DMS153 treated with DMSO at 0.1 percent for 48 hours (cell line): ENCODE measurements around the gene CMYA5.

Source experiments
- DNase-seq: peaks from one replicate; lab custom pipeline; 2025; ENCODE audit not compliant: unreplicated experiment; lab: John Stamatoyannopoulos, UW

The CMYA5 gene

GRCh38 chr5:79834098-79834753 lies 144.6 kb downstream of the CMYA5 start:
- DNase-seq: no peak

- DNase-seq: no peak
Measured at GRCh38 chr5:79834754-79835714, 145.4 kb downstream of the CMYA5 start.

- no peak for DNase-seq
Measured at GRCh38 chr5:79837761-79838551, 148.3 kb downstream of the CMYA5 start.

- DNase-seq: no peak
Measured at GRCh38 chr5:79840084-79840990, 150.7 kb downstream of the CMYA5 start.

- no peak for DNase-seq
Measured at GRCh38 chr5:79841172-79841571, 151.5 kb downstream of the CMYA5 start.

GRCh38 chr5:79842006-79842881 lies 152.6 kb downstream of the CMYA5 start:
- DNase-seq: no peak

- DNase-seq: no peak
Measured at GRCh38 chr5:79842991-79843390, 153.4 kb downstream of the CMYA5 start.

GRCh38 chr5:79843450-79844388 lies 154.1 kb downstream of the CMYA5 start:
- no peak for DNase-seq

- DNase-seq: no peak
Measured at GRCh38 chr5:79844571-79844970, 154.9 kb downstream of the CMYA5 start.

GRCh38 chr5:79845448-79846197 lies 156.0 kb downstream of the CMYA5 start:
- no peak for DNase-seq

- no peak for DNase-seq
Measured at GRCh38 chr5:79846198-79846521, 156.5 kb downstream of the CMYA5 start.

- no peak for DNase-seq
Measured at GRCh38 chr5:79847561-79847960, 157.9 kb downstream of the CMYA5 start.

- no peak for DNase-seq
Measured at GRCh38 chr5:79849061-79849460, 159.4 kb downstream of the CMYA5 start.
